ENCODE data around the gene NABP2.
"Not testable (repeated sequence)": the region's sequence is repeated elsewhere in the genome, so short reads cannot be mapped to it uniquely, and the experiment has no call there.

NABP2 gene

DNA sequence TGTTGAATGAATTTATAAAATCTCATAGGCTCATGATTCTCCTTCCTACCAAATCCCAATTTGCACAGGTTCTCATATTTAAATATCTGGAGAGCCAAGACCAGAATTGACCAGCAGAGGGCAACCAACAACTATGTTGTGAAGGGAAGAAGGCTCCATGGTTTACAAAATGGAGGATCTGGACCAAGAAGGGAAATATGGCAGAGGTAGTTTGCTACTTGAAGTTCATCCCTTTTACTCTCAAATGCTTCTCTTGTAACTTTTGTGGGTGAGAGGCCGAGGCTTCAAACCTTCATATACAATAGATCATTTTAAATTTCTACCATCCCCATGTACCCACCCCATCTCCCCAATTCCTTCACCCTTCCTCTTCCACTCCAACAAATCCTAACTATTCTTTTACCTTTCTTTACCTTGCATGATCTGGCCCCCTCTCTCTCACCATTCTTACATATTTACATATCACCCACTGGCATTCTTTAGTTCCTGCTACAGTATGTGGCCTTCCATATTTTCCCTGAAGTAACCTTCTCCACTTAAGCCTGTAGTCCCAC, 31.0 kb upstream of the NABP2 start:
- no peaks in the 10 kb centered on the region for H3K9me3 ChIP-seq (ENCODE audit: insufficient read depth, low read length)
- no peaks in the 10 kb centered on the region for H4K20me1 ChIP-seq (ENCODE audit: low read depth, low read length)
- no peaks in the 10 kb centered on the region for H3K27me3 ChIP-seq (ENCODE audit: low read length)
- peaks cover 18% of the 10 kb centered on the region for H3F3A ChIP-seq (ENCODE audit: insufficient read depth)
- no peak for TF ChIP-seq EZH2phosphoT487 (conservative IDR thresholded peaks at IDR 0.05; ENCODE audit: low read length)
- peak; percentile 92 for TF ChIP-seq CTCF (IDR thresholded peaks at IDR 0.05; ENCODE audit: insufficient read depth, low read length, poor library complexity, severe bottlenecking)
- H3K27ac ChIP-seq (ENCODE audit: low read depth, low read length): no peak overlapping the region
- peaks cover 9% of the 10 kb centered on the region for H3K79me2 ChIP-seq (ENCODE audit: insufficient read depth, low read length)
- H2AFZ ChIP-seq (ENCODE audit: low read depth, low read length, severe bottlenecking): no peak overlapping the region
- no peak overlapping the region for H3K4me2 ChIP-seq (ENCODE audit: low read depth, low read length, poor library complexity, severe bottlenecking)
- no peaks in the 10 kb centered on the region for H3K36me3 ChIP-seq (ENCODE audit: low read length)
- H3K9me2 ChIP-seq (replicated peaks; ENCODE audit: insufficient read depth, low read length): no peaks in the 10 kb centered on the region
- H3K4me3 ChIP-seq (ENCODE audit: insufficient read depth, low read length, poor library complexity, severe bottlenecking): no peak overlapping the region
- no peak overlapping the region for H3K9ac ChIP-seq (ENCODE audit: low read length)

- H3F3A ChIP-seq (ENCODE audit: insufficient read depth): peaks cover 10% of the 10 kb centered on the region; the same call in 1 of the 2 replicates
- H3K9ac ChIP-seq (ENCODE audit: low read length); H3K9me2 ChIP-seq (replicated peaks; ENCODE audit: insufficient read depth, low read length); H4K20me1 ChIP-seq (ENCODE audit: low read depth, low read length); H3K27me3 ChIP-seq (ENCODE audit: low read length); H3K4me3 ChIP-seq (ENCODE audit: insufficient read depth, low read length, poor library complexity, severe bottlenecking); H3K79me2 ChIP-seq (ENCODE audit: insufficient read depth, low read length); H3K27ac ChIP-seq (ENCODE audit: low read depth, low read length); H3K4me2 ChIP-seq (ENCODE audit: low read depth, low read length, poor library complexity, severe bottlenecking); H3K36me3 ChIP-seq (ENCODE audit: low read length); H2AFZ ChIP-seq (ENCODE audit: low read depth, low read length, severe bottlenecking); H3K9me3 ChIP-seq (ENCODE audit: insufficient read depth, low read length): not testable (repeated sequence)
These were observed 27.2 kb upstream of the NABP2 start for GRCh38 chr12:56196818-56197550.

DNA sequence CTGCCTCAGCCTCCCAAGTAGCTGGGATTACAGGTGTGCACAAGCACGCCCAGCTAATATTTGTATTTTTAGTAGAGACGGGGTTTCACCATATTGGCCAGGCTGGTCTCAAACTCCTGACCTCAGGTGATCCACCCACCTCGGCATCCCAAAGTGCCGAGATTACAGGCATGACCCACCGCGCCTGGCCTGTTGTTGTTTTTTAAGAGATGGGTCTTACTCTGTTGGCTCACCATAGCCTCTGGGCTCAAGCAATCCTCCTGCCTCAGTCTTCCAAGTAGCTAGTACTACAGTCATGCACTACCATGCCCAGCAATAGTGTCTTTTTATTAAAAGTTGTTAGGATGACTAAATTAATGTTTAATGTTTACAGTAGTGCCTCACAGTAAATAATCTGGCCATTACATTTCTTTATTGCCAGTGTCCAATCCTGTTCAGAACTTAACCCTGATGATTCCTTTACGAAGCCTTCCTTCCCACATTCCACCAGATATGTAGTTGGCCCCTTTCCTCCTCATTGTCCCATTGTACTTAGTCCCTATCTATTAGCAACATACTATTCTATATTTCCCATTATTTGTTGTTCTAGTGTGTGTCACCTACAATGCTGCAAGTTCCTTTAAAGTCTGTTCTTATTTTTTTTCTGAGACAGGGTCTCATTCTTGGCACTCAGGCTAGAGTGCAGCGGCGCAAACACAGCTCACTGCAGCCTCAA, 26.1 kb upstream of the NABP2 start:
- TF ChIP-seq EZH2phosphoT487 (conservative IDR thresholded peaks at IDR 0.05; ENCODE audit: low read length) (no peak), CTCF (IDR thresholded peaks at IDR 0.05; ENCODE audit: insufficient read depth, low read length, poor library complexity, severe bottlenecking) (no peak)
- no peak overlapping the region for H3K27ac ChIP-seq (ENCODE audit: low read depth, low read length)

GRCh38 chr12:56198836-56199235, 25.3 kb upstream of the NABP2 start:
- Histone ChIP-seq H4K20me1 (ENCODE audit: low read depth, low read length) (no peaks in the 10 kb centered on the region), H3K4me2 (ENCODE audit: low read depth, low read length, poor library complexity, severe bottlenecking) (no peak overlapping the region), H3K27me3 (ENCODE audit: low read length) (no peaks in the 10 kb centered on the region), H3K9ac (ENCODE audit: low read length) (no peak overlapping the region), H3K27ac (ENCODE audit: low read depth, low read length) (no peak overlapping the region), H3F3A (ENCODE audit: insufficient read depth) (peaks cover 7% of the 10 kb centered on the region; the same call in 1 of the 2 replicates), H2AFZ (ENCODE audit: low read depth, low read length, severe bottlenecking) (no peak overlapping the region), H3K4me3 (ENCODE audit: insufficient read depth, low read length, poor library complexity, severe bottlenecking) (no peak overlapping the region), H3K79me2 (ENCODE audit: insufficient read depth, low read length) (no peaks in the 10 kb centered on the region), H3K9me2 (replicated peaks; ENCODE audit: insufficient read depth, low read length) (no peaks in the 10 kb centered on the region), H3K9me3 (ENCODE audit: insufficient read depth, low read length) (no peaks in the 10 kb centered on the region), H3K36me3 (ENCODE audit: low read length) (no peaks in the 10 kb centered on the region)
- TF ChIP-seq EZH2phosphoT487 (conservative IDR thresholded peaks at IDR 0.05; ENCODE audit: low read length): no peak
- no peak for TF ChIP-seq CTCF (IDR thresholded peaks at IDR 0.05; ENCODE audit: insufficient read depth, low read length, poor library complexity, severe bottlenecking)

More for the DNA sequence above, 26.1 kb upstream of the NABP2 start:
- no peak overlapping the region for H3K4me2 ChIP-seq (ENCODE audit: low read depth, low read length, poor library complexity, severe bottlenecking)
- no peaks in the 10 kb centered on the region for H3K36me3 ChIP-seq (ENCODE audit: low read length)
- H3K9ac ChIP-seq (ENCODE audit: low read length): no peak overlapping the region
- no peaks in the 10 kb centered on the region for H3K27me3 ChIP-seq (ENCODE audit: low read length)
- no peaks in the 10 kb centered on the region for H3K9me2 ChIP-seq (replicated peaks; ENCODE audit: insufficient read depth, low read length)
- no peak overlapping the region for H2AFZ ChIP-seq (ENCODE audit: low read depth, low read length, severe bottlenecking)
- no peaks in the 10 kb centered on the region for H3K79me2 ChIP-seq (ENCODE audit: insufficient read depth, low read length)
- H3F3A ChIP-seq (ENCODE audit: insufficient read depth): peaks cover 7% of the 10 kb centered on the region; the same call in 1 of the 2 replicates
- H3K9me3 ChIP-seq (ENCODE audit: insufficient read depth, low read length): no peaks in the 10 kb centered on the region
- no peaks in the 10 kb centered on the region for H4K20me1 ChIP-seq (ENCODE audit: low read depth, low read length)
- no peak overlapping the region for H3K4me3 ChIP-seq (ENCODE audit: insufficient read depth, low read length, poor library complexity, severe bottlenecking)
